Thyroid gland (tissue), 4 donors: ENCODE measurements around the gene NBPF9.
"Not testable (repeated sequence)": the region's sequence is repeated elsewhere in the genome, so short reads cannot be mapped to it uniquely, and the experiment has no call there.

Experiments
- POLR2A ChIP-seq, 2 donors: fragments of 450-650 bp; IDR thresholded peaks; one replicate each; pipeline ENCODE4 v1.6.1; 2017; ENCODE audit warnings: antibody characterized with exemption in 2 of 2, mild to moderate bottlenecking in 2 of 2, moderate library complexity in 1 of 2
- TF ChIP-seq, protein P1 (sequence below), 6 experiments: fragments of 200-600 bp in 3 of 6; fragments of 450-650 bp in 3 of 6; sonication (generic) in 3 of 6; IDR thresholded peaks; one replicate each; pipeline ENCODE4 v1.5.1; 2016 to 2019; ENCODE audit warnings: antibody characterized with exemption in 6 of 6, mild to moderate bottlenecking in 2 of 6, inconsistent platforms in 1 of 6, moderate library complexity in 1 of 6

DNA sequence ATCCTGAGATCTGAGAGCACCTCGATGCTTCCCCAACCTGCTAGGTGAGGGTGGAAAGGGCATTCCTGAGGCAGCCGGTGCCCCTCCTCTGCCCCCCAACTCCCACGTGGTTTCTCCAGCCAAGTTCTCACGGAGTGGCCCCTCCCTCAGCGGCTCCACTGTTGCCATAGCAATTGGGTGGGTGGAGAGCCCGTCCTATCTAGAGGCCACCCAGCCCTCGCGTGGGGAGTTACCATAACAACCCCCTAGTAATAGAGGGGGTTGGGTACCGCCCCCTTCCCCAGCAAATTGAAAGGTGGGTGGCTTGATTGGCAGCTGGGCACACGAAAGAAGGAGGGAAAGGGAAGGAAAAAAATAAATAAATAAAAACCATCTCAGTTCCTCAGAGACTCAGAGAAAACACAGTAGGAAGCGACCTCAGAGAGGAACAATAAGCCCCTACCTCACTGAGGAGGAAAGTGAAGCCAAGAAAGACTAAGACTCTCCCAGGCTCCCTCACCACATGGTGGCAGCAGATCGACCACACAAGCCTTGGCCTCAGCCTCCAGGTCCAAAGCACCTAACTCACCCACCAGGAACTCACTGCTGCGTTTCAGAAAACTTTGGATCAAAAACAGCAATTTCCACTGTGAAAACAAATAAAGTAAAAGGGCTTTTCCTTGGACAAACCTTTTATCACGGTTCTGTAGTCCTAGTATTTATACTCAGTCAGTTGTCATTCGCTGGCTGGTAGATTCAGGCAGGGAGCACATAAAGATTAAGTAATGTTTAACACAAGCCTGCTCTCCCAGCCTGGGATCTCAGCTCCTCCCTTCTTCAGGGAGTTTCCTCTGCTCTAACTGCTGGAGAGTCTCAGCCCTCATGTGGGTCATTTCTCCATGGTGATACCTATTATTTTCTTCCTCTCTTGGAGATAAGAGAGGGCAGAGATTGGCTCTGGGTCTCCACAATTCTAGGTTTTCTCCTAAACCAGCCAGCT, 20.9 kb upstream of the NBPF9 start:
- TF ChIP-seq, protein P1, sequence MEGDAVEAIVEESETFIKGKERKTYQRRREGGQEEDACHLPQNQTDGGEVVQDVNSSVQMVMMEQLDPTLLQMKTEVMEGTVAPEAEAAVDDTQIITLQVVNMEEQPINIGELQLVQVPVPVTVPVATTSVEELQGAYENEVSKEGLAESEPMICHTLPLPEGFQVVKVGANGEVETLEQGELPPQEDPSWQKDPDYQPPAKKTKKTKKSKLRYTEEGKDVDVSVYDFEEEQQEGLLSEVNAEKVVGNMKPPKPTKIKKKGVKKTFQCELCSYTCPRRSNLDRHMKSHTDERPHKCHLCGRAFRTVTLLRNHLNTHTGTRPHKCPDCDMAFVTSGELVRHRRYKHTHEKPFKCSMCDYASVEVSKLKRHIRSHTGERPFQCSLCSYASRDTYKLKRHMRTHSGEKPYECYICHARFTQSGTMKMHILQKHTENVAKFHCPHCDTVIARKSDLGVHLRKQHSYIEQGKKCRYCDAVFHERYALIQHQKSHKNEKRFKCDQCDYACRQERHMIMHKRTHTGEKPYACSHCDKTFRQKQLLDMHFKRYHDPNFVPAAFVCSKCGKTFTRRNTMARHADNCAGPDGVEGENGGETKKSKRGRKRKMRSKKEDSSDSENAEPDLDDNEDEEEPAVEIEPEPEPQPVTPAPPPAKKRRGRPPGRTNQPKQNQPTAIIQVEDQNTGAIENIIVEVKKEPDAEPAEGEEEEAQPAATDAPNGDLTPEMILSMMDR (IDR thresholded peaks at IDR 0.05), result not testable (repeated sequence)
- not testable (repeated sequence) for TF ChIP-seq POLR2A (IDR thresholded peaks at IDR 0.05)
